GM23338 (cell line): ENCODE data around the gene LAPTM4A. TPM values are rescaled to one million over a fixed set of nuclear protein-coding genes. Genes with fewer than 3 reads are reported as not detected.

ENCODE experiments used
- ATAC-seq: fragments of 200-7000 bp; cut with Tn5 transposase; 3 replicates; pipeline ENCODE4 v1.9.1; 2020
- DNase-seq: peaks from one replicate; pipeline ENCODE4 v3.0.0-alpha.2; 2015; ENCODE audit warnings: low spot score
- H2AFZ ChIP-seq: fragments of 200-600 bp; sonication (generic); 2 replicates; pipeline ENCODE4 v1.8.0; 2016; ENCODE audit warnings: antibody characterized with exemption, mild to moderate bottlenecking, moderate library complexity
- H3F3A ChIP-seq: fragments of 200-600 bp; sonication (generic); replicated peaks from 2 replicates; pipeline ENCODE4 v1.8.0; 2017; ENCODE audit warnings: antibody characterized with exemption, mixed run types, low read depth
- H3K27ac ChIP-seq: fragments of 200-600 bp; sonication (generic); 2 replicates; pipeline ENCODE4 v1.6.1; 2016; ENCODE audit warnings: low read depth
- H3K27me3 ChIP-seq: fragments of 200-600 bp; sonication (generic); 2 replicates; pipeline ENCODE4 v1.8.0; 2016; ENCODE audit warnings: mild to moderate bottlenecking, mixed run types, moderate library complexity; ENCODE audit not compliant: insufficient read depth
- H3K36me3 ChIP-seq: fragments of 200-600 bp; sonication (generic); 2 replicates; pipeline ENCODE4 v1.8.0; 2016; ENCODE audit warnings: mild to moderate bottlenecking; ENCODE audit not compliant: insufficient read depth
- H3K4me1 ChIP-seq: fragments of 200-600 bp; sonication (generic); 2 replicates; pipeline ENCODE4 v1.8.0; 2016; ENCODE audit warnings: mild to moderate bottlenecking, moderate library complexity; ENCODE audit not compliant: insufficient read depth
- H3K4me2 ChIP-seq: fragments of 200-600 bp; sonication (generic); 2 replicates; pipeline ENCODE4 v1.7.1; 2017; ENCODE audit warnings: mixed run types
- H3K4me3 ChIP-seq: fragments of 200-600 bp; sonication (generic); 2 replicates; pipeline ENCODE4 v1.6.1; 2016; ENCODE audit warnings: mixed run types
- H3K79me2 ChIP-seq: fragments of 200-600 bp; sonication (generic); replicated peaks from 2 replicates; pipeline ENCODE4 v1.8.0; 2017; ENCODE audit warnings: mild to moderate bottlenecking; ENCODE audit not compliant: insufficient read depth
- H3K9me2 ChIP-seq: fragments of 200-600 bp; sonication (generic); 2 replicates; pipeline ENCODE4 v1.8.0; 2017; ENCODE audit not compliant: insufficient read depth
- H4K20me1 ChIP-seq: fragments of 200-600 bp; sonication (generic); replicated peaks from 2 replicates; pipeline ENCODE4 v1.8.0; 2017; ENCODE audit warnings: mild to moderate bottlenecking; ENCODE audit not compliant: insufficient read depth
- H3K27ac Mint-ChIP-seq: 2 replicates; pipeline ENCODE4 v1.8.0; 2020; ENCODE audit warnings: inconsistent platforms, mild to moderate bottlenecking, moderate library complexity, mixed read lengths
- H3K27me3 Mint-ChIP-seq: 3 replicates; pipeline ENCODE4 v1.8.0; 2022; ENCODE audit warnings: low read depth, mild to moderate bottlenecking, moderate library complexity, mixed read lengths, inconsistent platforms; ENCODE audit not compliant: insufficient read depth, poor library complexity
- H3K36me3 Mint-ChIP-seq: 3 replicates; pipeline ENCODE4 v1.8.0; 2021; ENCODE audit warnings: low read depth, mild to moderate bottlenecking, inconsistent platforms, moderate library complexity, mixed read lengths
- H3K4me1 Mint-ChIP-seq: 3 replicates; pipeline ENCODE4 v1.8.0; 2020; ENCODE audit warnings: mild to moderate bottlenecking, inconsistent platforms, mixed read lengths
- H3K4me3 Mint-ChIP-seq: 3 replicates; pipeline ENCODE4 v1.8.0; 2021; ENCODE audit warnings: moderate library complexity, mild to moderate bottlenecking, inconsistent platforms, mixed read lengths
- H3K9me3 Mint-ChIP-seq: 3 replicates; pipeline ENCODE4 v1.8.0; 2020; ENCODE audit warnings: moderate library complexity, mild to moderate bottlenecking, inconsistent platforms, mixed read lengths
- CREB1 ChIP-seq: fragments of 250-450 bp; sonication (Bioruptor Pico); IDR thresholded peaks from 2 replicates; pipeline ENCODE4 v1.5.0; 2020; ENCODE audit warnings: low read depth, mild to moderate bottlenecking, moderate library complexity
- EZH2 ChIP-seq: fragments of 200-600 bp; sonication (generic); IDR thresholded peaks from one replicate; pipeline ENCODE4 v1.8.0; 2017; ENCODE audit warnings: antibody characterized with exemption, mild to moderate bottlenecking, low read depth; ENCODE audit not compliant: unreplicated experiment
- EZH2phosphoT487 ChIP-seq: fragments of 200-600 bp; sonication (generic); IDR thresholded peaks from one replicate; pipeline ENCODE4 v1.8.1; 2018; ENCODE audit warnings: antibody characterized with exemption; ENCODE audit not compliant: unreplicated experiment
- JUNB ChIP-seq: IDR thresholded peaks from one replicate; pipeline ENCODE4 v1.6.1; 2016; ENCODE audit warnings: antibody characterized with exemption; ENCODE audit not compliant: unreplicated experiment
- NANOG ChIP-seq: IDR thresholded peaks from 2 replicates; pipeline ENCODE4 v1.6.1; 2016; ENCODE audit warnings: antibody characterized with exemption, borderline replicate concordance
- POLR2AphosphoS5 ChIP-seq: IDR thresholded peaks from 2 replicates; pipeline ENCODE4 v1.6.1; 2016; ENCODE audit warnings: antibody characterized with exemption, low read depth
- REST ChIP-seq: IDR thresholded peaks from one replicate; pipeline ENCODE4 v1.6.1; 2018; ENCODE audit warnings: antibody characterized with exemption; ENCODE audit not compliant: unreplicated experiment
- STAT1 ChIP-seq: IDR thresholded peaks from one replicate; pipeline ENCODE4 v1.6.1; 2016; ENCODE audit warnings: antibody characterized with exemption; ENCODE audit not compliant: unreplicated experiment
- ZNF114 ChIP-seq: fragments of 250-450 bp; sonication (Bioruptor Pico); IDR thresholded peaks from 2 replicates; pipeline ENCODE4 v1.5.0; 2020; ENCODE audit warnings: mild to moderate bottlenecking, moderate library complexity
- ZNF331 ChIP-seq: fragments of 250-450 bp; sonication (Bioruptor Pico); IDR thresholded peaks from 2 replicates; pipeline ENCODE4 v1.5.0; 2020; ENCODE audit warnings: low read depth, mild to moderate bottlenecking, moderate library complexity
- polyA plus RNA-seq: library from polyadenylated mRNA; unstranded; fragments of >200 nt; fragmentation: Nextera tagmentation; extraction: Ambion mirVana; gene quantifications from 2 replicates; pipeline ENCODE4 v1.2.1, GENCODE V29; 2016
- total RNA-seq: library from RNA; depleted of rRNA; stranded (reverse); fragments of >200 nt; shearing (Covaris generic); gene quantifications from 2 replicates; pipeline ENCODE4 v1.2.3, GENCODE V29; 2014
- TF ChIP-seq, protein P1 (sequence below): fragments of 250-450 bp; sonication (Bioruptor Pico); IDR thresholded peaks from 2 replicates; pipeline ENCODE4 v1.5.0; 2020; ENCODE audit warnings: mild to moderate bottlenecking, moderate library complexity

The LAPTM4A gene
- total and polyA plus RNA-seq, 2 experiments from 2014 or later: 123 to 214 TPM

GRCh38 chr2:20072436-20073158, 21.2 kb upstream of the LAPTM4A start:
- Histone ChIP-seq H4K20me1 (no peaks in the 10 kb centered on the region), H3K4me3 (no peak overlapping the region), H3K27me3 (no peaks in the 10 kb centered on the region), H3K4me2 (no peak overlapping the region), H3K27ac (no peak overlapping the region), H3K79me2 (no peaks in the 10 kb centered on the region), H2AFZ (peak overlapping the region; percentile 64; the same call in 1 of the 2 replicates), H3K4me1 (peaks cover 4% of the 10 kb centered on the region), H3K36me3 (no peaks in the 10 kb centered on the region), H3F3A (no peaks in the 10 kb centered on the region), H3K9me2 (no peaks in the 10 kb centered on the region; the same call in 1 of the 2 replicates)
- no peak for ATAC-seq
- TF ChIP-seq REST: no peak
- no peak for TF ChIP-seq CREB1
- no peak for TF ChIP-seq ZNF114
- no peak for TF ChIP-seq EZH2
- no peak for TF ChIP-seq JUNB
- TF ChIP-seq POLR2AphosphoS5: no peak
- TF ChIP-seq ZNF331 (CRISPR knock-in tag): no peak
- TF ChIP-seq EZH2phosphoT487: no peak
- TF ChIP-seq NANOG: no peak
- TF ChIP-seq STAT1: no peak
- Mint-ChIP-seq H3K9me3 (no peaks in the 10 kb centered on the region), H3K4me1 (peaks cover 20% of the 10 kb centered on the region), H3K36me3 (no peaks in the 10 kb centered on the region), H3K27me3 (peaks cover 1% of the 10 kb centered on the region), H3K4me3 (no peak overlapping the region), H3K27ac (no peak overlapping the region; the same call in 1 of the 2 replicates)
- DNase-seq: no peak

DNA sequence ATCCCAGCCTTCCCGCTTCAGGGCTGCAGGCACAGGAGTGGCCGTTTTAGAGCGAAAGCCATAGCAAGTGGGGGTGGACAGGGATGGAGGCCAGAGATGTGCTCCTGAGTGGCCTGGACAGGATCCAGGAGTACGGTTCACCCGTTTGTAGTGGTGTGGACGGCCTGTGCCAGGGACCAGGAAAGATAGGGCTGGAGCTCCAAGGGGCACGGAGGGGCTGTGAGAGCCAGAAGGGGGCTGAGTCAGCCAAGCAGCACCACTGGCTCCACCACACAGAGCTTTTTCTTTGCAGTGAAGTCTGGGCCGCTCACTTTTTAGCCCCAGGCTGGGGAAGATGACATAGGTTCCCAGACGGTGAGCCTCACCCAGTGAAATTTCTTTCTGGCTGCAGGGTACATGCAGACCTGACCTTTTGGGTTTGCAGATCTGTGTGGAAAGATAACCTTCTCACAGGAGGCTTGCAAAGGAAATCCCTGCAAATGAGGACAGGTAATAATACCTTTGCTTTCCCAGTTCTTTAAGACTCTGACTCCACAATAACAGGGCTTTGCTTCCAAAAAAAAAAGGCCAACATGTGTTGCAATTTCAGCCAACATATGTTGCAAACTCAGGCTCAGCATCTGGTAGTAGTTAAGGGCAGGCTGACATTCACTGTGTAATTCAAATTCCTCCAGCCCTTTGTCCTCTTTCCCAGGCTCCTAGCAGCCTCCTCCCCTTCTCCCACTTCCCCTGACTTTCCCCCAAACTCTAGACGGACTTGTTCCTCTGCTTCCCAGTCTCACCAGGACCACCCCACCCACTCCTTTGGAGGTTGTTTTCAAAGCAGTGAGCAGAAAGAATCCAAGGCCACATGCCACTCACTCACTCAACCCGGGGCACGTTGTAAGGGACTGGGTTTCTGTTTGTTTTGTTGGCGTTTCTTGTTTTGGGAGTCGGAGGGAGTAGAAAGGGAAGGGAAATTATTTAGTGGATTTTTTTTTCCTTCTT, 20.3 kb upstream of the LAPTM4A start:
- no peaks in the 10 kb centered on the region for H3K27me3 ChIP-seq
- no peaks in the 10 kb centered on the region; the same call in none of the 2 replicates for H3K9me2 ChIP-seq
- DNase-seq (peak; percentile 62), ATAC-seq (peak; percentile 93)
- Mint-ChIP-seq H3K4me1 (peaks cover 20% of the 10 kb centered on the region), H3K27me3 (peaks cover 1% of the 10 kb centered on the region), H3K9me3 (0 out of 3 replicates have a peak, but pooled peaks cover 2% of the 10 kb centered on the region), H3K4me3 (no peak overlapping the region; the same call in 2 of the 3 replicates), H3K36me3 (no peaks in the 10 kb centered on the region), H3K27ac (peak overlapping the region; percentile 53)
- no peaks in the 10 kb centered on the region for H3F3A ChIP-seq
- H2AFZ ChIP-seq: peak overlapping the region; percentile 64
- no peaks in the 10 kb centered on the region for H4K20me1 ChIP-seq
- peaks cover 4% of the 10 kb centered on the region for H3K4me1 ChIP-seq
- H3K36me3 ChIP-seq: no peaks in the 10 kb centered on the region
- no peak overlapping the region for H3K4me3 ChIP-seq
- no peaks in the 10 kb centered on the region for H3K79me2 ChIP-seq
- no peak overlapping the region for H3K27ac ChIP-seq
- peak overlapping the region; percentile 24; the same call in 1 of the 2 replicates for H3K4me2 ChIP-seq
- TF ChIP-seq, protein P1, sequence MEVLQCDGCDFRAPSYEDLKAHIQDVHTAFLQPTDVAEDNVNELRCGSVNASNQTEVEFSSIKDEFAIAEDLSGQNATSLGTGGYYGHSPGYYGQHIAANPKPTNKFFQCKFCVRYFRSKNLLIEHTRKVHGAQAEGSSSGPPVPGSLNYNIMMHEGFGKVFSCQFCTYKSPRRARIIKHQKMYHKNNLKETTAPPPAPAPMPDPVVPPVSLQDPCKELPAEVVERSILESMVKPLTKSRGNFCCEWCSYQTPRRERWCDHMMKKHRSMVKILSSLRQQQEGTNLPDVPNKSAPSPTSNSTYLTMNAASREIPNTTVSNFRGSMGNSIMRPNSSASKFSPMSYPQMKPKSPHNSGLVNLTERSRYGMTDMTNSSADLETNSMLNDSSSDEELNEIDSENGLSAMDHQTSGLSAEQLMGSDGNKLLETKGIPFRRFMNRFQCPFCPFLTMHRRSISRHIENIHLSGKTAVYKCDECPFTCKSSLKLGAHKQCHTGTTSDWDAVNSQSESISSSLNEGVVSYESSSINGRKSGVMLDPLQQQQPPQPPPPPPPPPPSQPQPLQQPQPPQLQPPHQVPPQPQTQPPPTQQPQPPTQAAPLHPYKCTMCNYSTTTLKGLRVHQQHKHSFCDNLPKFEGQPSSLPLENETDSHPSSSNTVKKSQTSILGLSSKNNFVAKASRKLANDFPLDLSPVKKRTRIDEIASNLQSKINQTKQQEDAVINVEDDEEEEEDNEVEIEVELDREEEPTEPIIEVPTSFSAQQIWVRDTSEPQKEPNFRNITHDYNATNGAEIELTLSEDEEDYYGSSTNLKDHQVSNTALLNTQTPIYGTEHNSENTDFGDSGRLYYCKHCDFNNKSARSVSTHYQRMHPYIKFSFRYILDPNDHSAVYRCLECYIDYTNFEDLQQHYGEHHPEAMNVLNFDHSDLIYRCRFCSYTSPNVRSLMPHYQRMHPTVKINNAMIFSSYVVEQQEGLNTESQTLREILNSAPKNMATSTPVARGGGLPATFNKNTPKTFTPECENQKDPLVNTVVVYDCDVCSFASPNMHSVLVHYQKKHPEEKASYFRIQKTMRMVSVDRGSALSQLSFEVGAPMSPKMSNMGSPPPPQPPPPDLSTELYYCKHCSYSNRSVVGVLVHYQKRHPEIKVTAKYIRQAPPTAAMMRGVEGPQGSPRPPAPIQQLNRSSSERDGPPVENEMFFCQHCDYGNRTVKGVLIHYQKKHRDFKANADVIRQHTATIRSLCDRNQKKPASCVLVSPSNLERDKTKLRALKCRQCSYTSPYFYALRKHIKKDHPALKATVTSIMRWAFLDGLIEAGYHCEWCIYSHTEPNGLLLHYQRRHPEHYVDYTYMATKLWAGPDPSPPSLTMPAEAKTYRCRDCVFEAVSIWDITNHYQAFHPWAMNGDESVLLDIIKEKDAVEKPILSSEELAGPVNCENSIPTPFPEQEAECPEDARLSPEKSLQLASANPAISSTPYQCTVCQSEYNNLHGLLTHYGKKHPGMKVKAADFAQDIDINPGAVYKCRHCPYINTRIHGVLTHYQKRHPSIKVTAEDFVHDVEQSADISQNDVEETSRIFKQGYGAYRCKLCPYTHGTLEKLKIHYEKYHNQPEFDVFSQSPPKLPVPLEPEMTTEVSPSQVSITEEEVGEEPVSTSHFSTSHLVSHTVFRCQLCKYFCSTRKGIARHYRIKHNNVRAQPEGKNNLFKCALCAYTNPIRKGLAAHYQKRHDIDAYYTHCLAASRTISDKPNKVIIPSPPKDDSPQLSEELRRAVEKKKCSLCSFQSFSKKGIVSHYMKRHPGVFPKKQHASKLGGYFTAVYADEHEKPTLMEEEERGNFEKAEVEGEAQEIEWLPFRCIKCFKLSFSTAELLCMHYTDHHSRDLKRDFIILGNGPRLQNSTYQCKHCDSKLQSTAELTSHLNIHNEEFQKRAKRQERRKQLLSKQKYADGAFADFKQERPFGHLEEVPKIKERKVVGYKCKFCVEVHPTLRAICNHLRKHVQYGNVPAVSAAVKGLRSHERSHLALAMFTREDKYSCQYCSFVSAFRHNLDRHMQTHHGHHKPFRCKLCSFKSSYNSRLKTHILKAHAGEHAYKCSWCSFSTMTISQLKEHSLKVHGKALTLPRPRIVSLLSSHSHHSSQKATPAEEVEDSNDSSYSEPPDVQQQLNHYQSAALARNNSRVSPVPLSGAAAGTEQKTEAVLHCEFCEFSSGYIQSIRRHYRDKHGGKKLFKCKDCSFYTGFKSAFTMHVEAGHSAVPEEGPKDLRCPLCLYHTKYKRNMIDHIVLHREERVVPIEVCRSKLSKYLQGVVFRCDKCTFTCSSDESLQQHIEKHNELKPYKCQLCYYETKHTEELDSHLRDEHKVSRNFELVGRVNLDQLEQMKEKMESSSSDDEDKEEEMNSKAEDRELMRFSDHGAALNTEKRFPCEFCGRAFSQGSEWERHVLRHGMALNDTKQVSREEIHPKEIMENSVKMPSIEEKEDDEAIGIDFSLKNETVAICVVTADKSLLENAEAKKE (CRISPR knock-in tag): 0 out of 2 replicates have a peak, but pooled peaks have one; percentile 5
